HuH-7 (cell line): ENCODE data around the gene MOB3A.
A peak's percentile ranks its signal among the peaks of the same experiment; 100 is the strongest.
"Not testable (repeated sequence)": the region's sequence is repeated elsewhere in the genome, so short reads cannot be mapped to it uniquely, and the experiment has no call there.

ENCODE experiments used
- DNase-seq: peaks from one replicate; pipeline ENCODE4 v3.0.0; 2011; ENCODE audit warnings: low spot score

MOB3A gene

GRCh38 chr19:2108251-2109016 is 12.3 kb upstream of the MOB3A start:
- no peak for DNase-seq

DNA sequence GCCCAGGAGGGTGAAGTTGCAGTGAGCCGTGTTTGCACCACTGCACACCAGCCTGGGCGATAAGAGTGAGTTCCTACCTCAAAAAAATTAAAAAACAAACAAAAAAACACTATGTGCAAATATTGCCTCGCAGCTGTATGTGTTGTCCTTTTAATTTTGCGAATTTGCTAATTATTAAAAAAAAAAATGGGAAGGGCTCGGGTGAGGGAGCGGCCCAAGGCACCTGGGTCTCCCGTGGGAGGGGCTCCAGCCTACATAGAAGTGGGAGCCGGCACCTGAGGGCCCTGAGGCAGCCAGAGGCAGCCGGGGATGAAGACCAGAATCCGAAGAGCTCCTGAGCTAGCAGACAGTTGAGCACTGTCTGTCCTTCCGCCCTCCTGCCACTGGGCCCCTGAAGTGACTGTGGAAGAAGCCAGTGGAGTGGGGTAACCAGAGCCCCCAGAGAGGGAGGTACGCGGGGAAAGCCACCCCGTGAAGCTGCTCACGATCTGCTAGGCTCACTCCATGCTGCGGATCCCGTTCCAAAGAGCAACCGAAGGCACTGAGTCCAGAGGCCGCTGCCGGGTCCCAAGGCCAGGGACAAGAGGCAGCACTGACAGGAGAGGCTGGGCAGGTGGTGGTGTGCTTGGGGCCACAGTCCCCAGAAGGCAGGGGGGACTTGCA is 7.0 kb upstream of the MOB3A start:
- no peak for DNase-seq

DNA sequence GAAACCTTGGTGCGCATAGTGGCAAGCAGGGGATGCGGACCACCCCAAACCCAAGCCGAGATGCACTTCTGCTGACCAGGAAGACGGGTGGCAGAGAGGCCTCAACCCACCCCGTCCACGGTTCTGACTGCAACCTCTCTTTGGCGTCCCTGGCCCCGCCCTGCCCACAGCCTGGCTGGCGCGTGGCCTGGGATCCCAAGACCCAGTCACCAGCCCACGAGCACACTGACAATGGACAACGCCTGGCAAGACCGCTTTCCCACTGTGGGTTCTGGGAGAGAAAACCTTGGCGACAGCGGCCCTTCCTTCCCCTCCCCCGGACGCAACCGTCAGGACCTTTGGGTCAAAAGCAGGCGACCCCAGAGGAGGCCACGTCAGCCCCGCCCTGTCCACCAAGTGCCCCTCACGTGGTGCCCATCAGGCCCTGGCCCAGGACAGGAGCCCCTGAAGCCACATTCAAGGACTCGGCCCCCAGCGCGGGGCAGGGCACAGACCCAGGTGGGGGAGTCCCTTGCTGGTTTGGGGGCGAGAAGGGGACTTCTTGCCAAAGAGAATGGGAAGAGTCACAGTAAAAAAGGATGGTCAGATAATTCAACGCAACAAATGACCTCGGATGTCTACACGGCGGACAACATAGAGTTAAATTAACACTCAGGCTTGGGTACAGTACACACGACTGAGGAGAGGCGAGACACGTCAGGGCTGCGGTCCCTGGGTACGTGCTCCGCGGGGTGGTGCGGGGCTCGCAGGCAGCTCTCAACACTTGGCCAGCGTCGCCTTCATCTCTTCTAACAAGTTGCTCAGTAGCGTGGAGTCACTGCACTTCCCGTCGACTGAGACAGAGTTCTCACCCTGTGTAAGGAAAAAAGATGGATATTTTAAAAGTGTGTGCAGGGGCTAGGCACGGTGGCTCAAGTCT is 5.5 kb upstream of the MOB3A start:
- no peak for DNase-seq

GRCh38 chr19:2100719-2101061 is 4.6 kb upstream of the MOB3A start:
- DNase-seq: no peak

DNA sequence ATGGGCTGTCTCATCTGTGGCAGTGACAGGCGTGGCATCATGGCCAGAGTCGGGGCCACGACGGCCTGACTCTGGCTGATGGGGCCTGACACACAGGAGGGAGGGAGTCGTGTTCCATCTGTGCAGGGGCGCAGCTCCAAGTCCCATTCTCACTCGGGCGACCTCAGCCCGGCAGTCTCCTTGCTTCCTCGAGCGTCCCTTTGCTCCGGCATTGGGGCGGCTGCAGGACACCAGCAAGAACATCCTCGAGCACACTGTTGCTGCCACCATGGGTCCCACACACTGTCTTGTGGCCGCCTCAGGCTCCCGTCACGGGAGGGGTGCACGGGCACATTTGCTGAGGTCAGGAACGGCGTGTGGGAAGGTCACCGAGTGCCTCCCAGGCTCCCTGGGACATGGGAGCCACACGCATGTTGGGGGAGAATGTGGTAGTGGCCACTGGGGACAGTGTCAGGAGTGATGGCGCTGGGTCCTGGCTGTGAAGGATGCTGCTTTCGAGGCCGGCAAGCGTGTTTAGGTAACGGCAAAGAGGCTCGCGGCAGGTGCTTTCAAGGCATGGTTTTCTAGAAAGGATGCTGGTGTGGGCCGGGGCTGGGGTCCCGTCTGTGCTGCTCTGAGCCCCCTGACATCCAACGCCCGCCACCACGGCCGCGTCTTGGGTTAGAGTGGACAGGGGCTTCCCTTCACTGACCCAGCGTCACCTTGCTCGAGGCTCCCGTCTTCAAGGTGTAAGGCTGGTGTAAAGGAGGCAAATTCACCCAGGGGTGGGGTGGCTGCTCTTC is 4.0 kb upstream of the MOB3A start:
- DNase-seq: no peak

DNA sequence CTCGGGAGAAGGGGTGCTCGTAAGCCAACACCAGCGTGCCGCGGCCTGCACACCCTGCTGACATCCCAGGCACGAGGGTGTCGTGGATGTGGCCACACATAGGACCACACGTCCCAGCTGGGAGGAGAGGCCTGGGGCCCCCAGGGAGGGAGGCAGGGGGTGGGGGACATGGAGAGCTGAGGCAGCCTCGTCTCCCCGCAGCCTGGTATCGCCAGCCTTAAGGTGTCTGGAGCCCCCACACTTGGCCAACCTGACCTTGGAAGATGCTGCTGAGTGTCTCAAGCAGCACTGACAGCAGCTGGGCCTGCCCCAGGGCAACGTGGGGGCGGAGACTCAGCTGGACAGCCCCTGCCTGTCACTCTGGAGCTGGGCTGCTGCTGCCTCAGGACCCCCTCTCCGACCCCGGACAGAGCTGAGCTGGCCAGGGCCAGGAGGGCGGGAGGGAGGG is 3.0 kb upstream of the MOB3A start:
- no peak for DNase-seq

GRCh38 chr19:2097886-2098327 is 1.8 kb upstream of the MOB3A start:
- no peak for DNase-seq

DNA sequence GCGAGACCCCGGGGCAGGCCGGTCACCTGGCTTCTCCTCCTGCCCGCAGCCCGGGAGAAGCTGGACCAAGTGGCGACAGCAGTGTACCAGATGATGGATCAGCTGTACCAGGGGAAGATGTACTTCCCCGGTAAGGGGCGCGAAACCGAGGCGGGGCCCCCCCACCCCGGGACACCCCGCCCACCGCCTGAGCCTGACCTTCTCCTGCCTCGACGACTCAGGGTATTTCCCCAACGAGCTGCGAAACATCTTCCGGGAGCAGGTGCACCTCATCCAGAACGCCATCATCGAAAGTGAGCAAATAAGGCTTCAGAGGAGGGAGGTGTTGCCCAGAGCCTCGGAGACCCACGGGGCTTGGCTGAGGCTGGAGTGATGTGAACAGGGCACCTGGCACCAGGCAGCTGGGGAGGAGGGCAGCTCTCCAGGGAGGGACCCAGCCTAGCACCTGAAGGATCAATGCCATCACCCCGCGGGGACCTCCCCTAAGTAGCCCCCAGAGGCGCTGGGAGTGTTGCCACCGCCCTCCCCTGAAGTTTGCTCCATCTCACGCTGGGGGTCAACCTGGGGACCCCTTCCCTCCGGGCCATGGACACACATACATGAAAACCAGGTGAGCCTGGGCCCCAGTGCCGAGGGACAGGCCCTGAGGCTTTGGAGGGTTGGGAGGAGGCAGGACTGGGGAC is 1.2 kb upstream of the MOB3A start:
- DNase-seq: no peak

DNA sequence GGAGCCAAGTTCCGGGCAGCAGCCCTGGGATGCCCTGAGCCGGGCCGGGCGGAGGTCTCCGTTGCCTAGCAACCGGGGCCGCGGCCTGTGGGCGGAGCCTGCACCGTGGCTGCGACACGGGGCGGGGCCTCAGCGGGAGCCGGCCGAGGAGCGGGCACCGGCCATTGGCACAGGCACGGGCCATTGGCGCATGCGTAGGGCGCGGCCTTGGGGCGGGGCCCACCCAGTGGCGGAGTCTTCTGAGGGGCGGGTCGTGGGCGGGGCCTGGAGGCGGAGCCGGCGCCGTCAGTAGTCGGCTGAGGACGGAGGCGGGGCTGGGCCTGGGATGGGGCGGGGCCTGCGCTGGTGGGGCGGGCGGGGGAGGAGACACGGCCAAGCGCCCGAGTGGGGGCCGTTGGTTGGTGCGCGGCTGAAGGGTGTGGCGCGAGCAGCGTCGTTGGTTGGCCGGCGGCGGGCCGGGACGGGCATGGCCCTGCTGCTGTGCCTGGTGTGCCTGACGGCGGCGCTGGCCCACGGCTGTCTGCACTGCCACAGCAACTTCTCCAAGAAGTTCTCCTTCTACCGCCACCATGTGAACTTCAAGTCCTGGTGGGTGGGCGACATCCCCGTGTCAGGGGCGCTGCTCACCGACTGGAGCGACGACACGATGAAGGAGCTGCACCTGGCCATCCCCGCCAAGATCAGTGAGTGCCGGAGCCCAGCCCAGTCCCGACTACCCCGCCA is 515 bp upstream of the MOB3A start, which contains the start of gene IZUMO4:
IZUMO4 (plus strand) TSS at position 436 of the 723 bp plus-strand sequence; CDS start at position 467, 31 bp downstream.
- peak; percentile 97 for DNase-seq

GRCh38 chr19:2091926-2092525 is 4.1 kb downstream of the MOB3A start:
- not testable (repeated sequence) for DNase-seq

DNA sequence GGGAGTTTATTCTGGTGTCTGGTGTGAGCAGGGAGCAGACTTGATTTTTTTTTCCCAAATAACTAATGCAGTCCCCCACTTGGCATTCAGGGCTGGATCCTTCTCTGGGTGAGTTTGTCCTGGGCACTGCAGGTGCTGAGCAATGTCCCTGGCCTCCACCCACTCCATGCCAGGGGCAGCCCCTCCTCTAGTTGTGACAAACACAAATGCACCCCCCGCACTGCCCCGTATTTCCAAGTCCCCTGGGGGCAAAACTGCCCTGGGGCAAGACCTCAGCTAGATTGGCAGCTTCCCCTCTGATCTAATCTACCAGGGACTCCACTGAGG is 6.4 kb downstream of the MOB3A start:
- DNase-seq: no peak

- no peak for DNase-seq
Measured at GRCh38 chr19:2089001-2089711, 7.0 kb downstream of the MOB3A start.

- DNase-seq: no peak
Measured at GRCh38 chr19:2087621-2088100, 8.5 kb downstream of the MOB3A start.

- DNase-seq: not testable (repeated sequence)
Measured at GRCh38 chr19:2086695-2087620, 9.2 kb downstream of the MOB3A start.

DNA sequence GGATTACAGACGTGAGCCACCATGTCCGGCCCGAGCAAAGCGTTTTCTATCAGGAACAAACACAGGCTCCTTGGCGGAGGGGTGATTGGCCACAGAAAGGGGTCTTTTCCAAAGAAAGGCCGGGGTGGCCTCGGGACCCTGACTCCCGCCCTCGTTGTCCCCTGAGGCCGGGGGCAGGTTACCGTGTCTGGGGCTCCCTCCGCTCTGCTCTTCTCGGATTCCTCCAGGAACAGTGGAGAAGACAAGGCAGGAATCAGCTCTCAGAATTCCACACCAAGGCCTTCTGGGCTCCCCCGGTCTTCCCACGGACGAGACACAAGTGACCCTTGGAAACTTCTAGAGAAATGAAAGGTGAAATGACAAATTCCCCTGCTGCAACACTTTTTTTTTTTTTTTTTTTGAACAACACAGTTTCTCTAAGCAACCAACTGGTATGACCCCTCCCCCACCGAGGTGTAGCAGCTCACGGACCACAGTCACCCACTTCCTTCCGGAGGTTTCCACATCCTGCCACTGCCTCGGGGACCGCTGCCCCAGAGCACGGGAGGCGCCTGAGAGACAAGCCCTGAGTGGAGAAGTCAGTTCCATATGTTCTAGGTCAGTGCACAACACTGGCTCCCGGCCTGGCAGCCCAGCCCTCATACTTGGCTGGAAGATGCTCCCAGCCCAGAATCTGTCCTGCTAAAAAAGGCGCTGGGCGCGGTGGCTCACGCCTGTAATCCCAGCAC is 11.0 kb downstream of the MOB3A start:
- DNase-seq: no peak

DNA sequence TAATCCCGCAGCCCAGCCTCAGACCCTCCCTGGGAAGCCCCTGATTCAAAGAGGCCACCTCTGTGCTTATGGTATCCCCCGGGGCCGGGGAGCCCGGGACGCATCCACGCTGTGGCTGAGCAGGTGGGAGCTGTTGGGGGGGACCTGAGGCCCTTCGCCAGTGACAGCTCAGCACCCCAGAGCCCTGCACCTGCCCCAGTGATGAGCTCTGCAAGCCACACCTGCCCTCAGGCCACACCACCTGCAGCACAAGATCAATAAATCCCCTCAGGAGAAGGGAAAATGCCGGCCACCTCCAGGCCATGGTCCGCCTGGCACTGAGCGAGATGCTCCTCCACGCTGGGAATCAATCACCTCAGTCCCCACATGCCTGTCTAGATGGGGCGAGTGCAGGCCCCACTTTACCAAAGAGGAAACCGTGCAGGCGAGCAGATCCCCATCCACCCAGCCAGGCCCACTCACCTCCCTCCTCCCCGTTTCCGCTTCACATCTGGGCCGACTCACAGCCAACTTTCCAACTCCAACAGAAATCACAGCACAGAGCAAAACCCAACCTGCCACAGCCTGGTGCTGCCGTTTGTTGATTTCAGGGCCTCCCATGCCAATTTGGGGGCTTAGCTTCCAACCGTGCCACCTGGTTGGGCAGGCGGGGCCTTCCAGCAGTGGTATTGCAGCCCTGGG is 12.8 kb downstream of the MOB3A start:
- DNase-seq: no peak
